HepG2 (cell line): ENCODE data around the gene ARHGEF39. TPM values are rescaled to one million over a fixed set of nuclear protein-coding genes. Genes with fewer than 3 reads are reported as not detected.

Source experiments
- DRAP1 ChIP-seq: IDR thresholded peaks from 2 replicates; pipeline ENCODE4 v1.6.1; 2016; ENCODE audit warnings: missing genetic modification reagents, missing compliant biosample characterization
- ESRRA ChIP-seq: sonication (generic); formaldehyde crosslinking; IDR thresholded peaks from 2 replicates; pipeline ENCODE4 v1.5.1; 2020; ENCODE audit warnings: mild to moderate bottlenecking, low read depth, missing genetic modification reagents
- FOXA1 ChIP-seq, 2 experiments: fragments of 450-650 bp in 1 of 2; sonication (generic) in 1 of 2; formaldehyde crosslinking in 1 of 2; IDR thresholded peaks; 2 replicates each; pipeline versions ENCODE4 v1.4.0 to v1.6.1; 2016 to 2020; ENCODE audit warnings: missing genetic modification reagents in 1 of 2
- FOXM1 ChIP-seq: sonication (generic); formaldehyde crosslinking; IDR thresholded peaks from 2 replicates; pipeline ENCODE4 v1.5.0; 2020; ENCODE audit warnings: missing genetic modification reagents
- PLRG1 ChIP-seq: fragments of 450-650 bp; conservative IDR thresholded peaks from 2 replicates; pipeline ENCODE4 v1.6.1; 2016
- REXO4 ChIP-seq: sonication (generic); formaldehyde crosslinking; IDR thresholded peaks from 2 replicates; pipeline ENCODE4 v1.8.0; 2022; ENCODE audit warnings: missing genetic modification reagents, mild to moderate bottlenecking, borderline replicate concordance
- RNF219 ChIP-seq: sonication (generic); formaldehyde crosslinking; IDR thresholded peaks from 2 replicates; pipeline ENCODE4 v1.5.0; 2020; ENCODE audit warnings: mild to moderate bottlenecking, missing genetic modification reagents
- RORA ChIP-seq: sonication (generic); formaldehyde crosslinking; IDR thresholded peaks from 2 replicates; pipeline ENCODE4 v1.5.0; 2020; ENCODE audit warnings: mild to moderate bottlenecking, missing genetic modification reagents, moderate library complexity
- SIN3A ChIP-seq: IDR thresholded peaks from 2 replicates; pipeline ENCODE4 v1.6.1; 2011; ENCODE audit warnings: low read depth, mild to moderate bottlenecking, control low read depth, low read length, borderline replicate concordance
- SMYD3 ChIP-seq: sonication (generic); formaldehyde crosslinking; IDR thresholded peaks from 2 replicates; pipeline ENCODE4 v1.8.1; 2023; ENCODE audit warnings: mild to moderate bottlenecking, missing genetic modification reagents
- TFAP4 ChIP-seq: sonication (generic); IDR thresholded peaks from 2 replicates; pipeline ENCODE4 v1.6.1; 2016; ENCODE audit warnings: low read depth, borderline replicate concordance
- ZNF318 ChIP-seq: sonication (generic); formaldehyde crosslinking; IDR thresholded peaks from 2 replicates; pipeline ENCODE4 v1.4.0; 2020; ENCODE audit warnings: mild to moderate bottlenecking, missing genetic modification reagents
- ZNF75D ChIP-seq: sonication (generic); formaldehyde crosslinking; IDR thresholded peaks from 2 replicates; pipeline ENCODE4 v1.8.1; 2023; ENCODE audit warnings: missing genetic modification reagents, mild to moderate bottlenecking, borderline replicate concordance
- ZSCAN30 ChIP-seq: sonication (generic); formaldehyde crosslinking; IDR thresholded peaks from 2 replicates; pipeline ENCODE4 v1.5.0; 2020; ENCODE audit warnings: mild to moderate bottlenecking, missing genetic modification reagents
- polyA plus RNA-seq, 8 experiments: library from polyadenylated mRNA; depleted of rRNA in 3 of 8; stranded (reverse) in 7 of 8; unstranded in 1 of 8; fragments of >200 nt; fragmentation: Illumina TruSeq in 4 of 8; extraction: Trizol in 4 of 8; gene quantifications; 2 replicates each; pipeline versions ENCODE4 v1.2.1 to v1.2.3, GENCODE V29; 2011 to 2016; ENCODE audit warnings: low read depth in 4 of 8, missing spikeins in 1 of 8, mixed read lengths in 1 of 8; ENCODE audit not compliant: insufficient read depth in 1 of 8
- total RNA-seq, 5 experiments: library from RNA; depleted of rRNA; stranded (reverse); fragments of >200 nt; fragmentation: Illumina TruSeq; extraction: Trizol; gene quantifications; 2 replicates each; pipeline ENCODE4 v1.2.3, GENCODE V29; 2016; ENCODE audit warnings: low read depth in 1 of 5

Gene ARHGEF39
- total and polyA plus RNA-seq, 2 of the 13 experiments (the other 11 are each of a cell fraction or from before 2014, with no cell fraction given), result 11.2 to 12.3 TPM

GRCh38 chr9:35658137-35658967, 6.6 kb downstream of the ARHGEF39 start, which contains the start of gene CCDC107 (continued):
- TF ChIP-seq FOXA1 (IDR thresholded peaks at IDR 0.05) (no peak), FOXA1 (CRISPR knock-in tag; IDR thresholded peaks at IDR 0.05) (no peak), PLRG1 (no peak), REXO4 (CRISPR knock-in tag) (no peak), ESRRA (CRISPR knock-in tag) (peak; percentile 41; the same call in 1 of the 2 replicates), SIN3A (peak; percentile 21; the same call in 1 of the 2 replicates), RNF219 (CRISPR knock-in tag) (no peak), FOXM1 (CRISPR knock-in tag) (no peak), TFAP4 (no peak), ZNF75D (CRISPR knock-in tag) (0 out of 2 replicates have a peak, but pooled peaks have one; percentile 72), RORA (CRISPR knock-in tag) (no peak), SMYD3 (CRISPR knock-in tag) (no peak), ZNF318 (CRISPR knock-in tag) (no peak), DRAP1 (peak; percentile 24; the same call in 1 of the 2 replicates), ZSCAN30 (CRISPR knock-in tag) (peak; percentile 99)
